IPS DF 19.7 (cell line): ENCODE data around the gene OR8D1.

Experiments used
- DNase-seq: peaks from one replicate; pipeline ENCODE4 v3.0.0-alpha.2; 2013; ENCODE audit warnings: low read depth, low spot score

Gene OR8D1

GRCh38 chr11:124313849-124314248 is at the start of gene OR8D1:
TSS of gene OR8D1 (minus strand) at chr11:124313949. CDS start at chr11:124310766, 3,183 bp downstream.
- DNase-seq = no peak

- no peak for DNase-seq
These were observed 45.8 kb upstream of the OR8D1 start for GRCh38 chr11:124359566-124359965.

DNA sequence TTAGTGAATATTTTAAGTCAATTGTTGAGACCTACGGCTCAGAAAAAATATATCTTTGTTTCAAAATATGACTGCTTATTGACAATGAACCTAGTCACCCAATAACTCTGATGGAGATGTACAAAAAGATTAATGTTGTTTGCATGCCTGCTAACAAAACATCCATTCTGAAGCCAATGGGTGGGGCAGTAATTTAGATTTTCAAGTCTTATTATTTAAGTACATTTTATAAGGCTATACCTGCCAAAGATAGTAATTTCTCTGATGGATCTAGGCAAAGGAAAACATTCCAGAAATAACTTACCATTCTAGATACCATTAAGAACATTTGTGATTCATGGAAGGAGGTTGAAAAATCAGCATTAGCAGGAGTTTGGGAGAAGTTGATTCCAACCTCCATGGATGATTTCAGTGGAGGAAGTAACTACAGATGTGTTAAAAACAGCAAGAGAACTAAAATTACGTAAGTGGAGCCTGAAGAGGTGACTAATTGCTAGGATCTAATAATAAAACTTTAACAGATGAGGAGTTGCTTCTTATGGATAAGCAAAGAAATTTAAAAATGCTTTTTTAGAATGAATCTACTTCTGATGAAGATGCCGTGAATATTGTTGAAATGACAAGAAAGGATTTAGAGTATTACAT is 32.7 kb upstream of the OR8D1 start:
- no peak for DNase-seq

DNA sequence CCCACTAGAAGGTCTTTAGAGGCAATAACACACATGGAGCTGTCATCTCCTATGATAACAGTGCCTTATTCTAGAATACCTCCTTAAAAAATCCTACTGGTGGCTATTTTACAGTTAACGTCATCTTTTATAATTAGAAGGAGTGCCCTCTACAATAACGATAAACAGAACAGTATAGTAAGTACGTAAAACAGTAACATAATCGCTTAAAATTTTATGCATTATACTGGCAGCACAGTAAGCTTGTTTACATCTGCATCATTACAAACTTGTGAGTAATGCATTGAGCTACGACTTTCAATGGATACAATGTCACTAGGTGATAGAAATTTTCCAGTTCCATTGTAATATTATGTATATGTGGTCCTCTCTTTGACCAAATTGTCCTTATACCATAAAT is 30.6 kb upstream of the OR8D1 start:
- no peak for DNase-seq

GRCh38 chr11:124340142-124340447 is 26.3 kb upstream of the OR8D1 start:
- DNase-seq = no peak

DNA sequence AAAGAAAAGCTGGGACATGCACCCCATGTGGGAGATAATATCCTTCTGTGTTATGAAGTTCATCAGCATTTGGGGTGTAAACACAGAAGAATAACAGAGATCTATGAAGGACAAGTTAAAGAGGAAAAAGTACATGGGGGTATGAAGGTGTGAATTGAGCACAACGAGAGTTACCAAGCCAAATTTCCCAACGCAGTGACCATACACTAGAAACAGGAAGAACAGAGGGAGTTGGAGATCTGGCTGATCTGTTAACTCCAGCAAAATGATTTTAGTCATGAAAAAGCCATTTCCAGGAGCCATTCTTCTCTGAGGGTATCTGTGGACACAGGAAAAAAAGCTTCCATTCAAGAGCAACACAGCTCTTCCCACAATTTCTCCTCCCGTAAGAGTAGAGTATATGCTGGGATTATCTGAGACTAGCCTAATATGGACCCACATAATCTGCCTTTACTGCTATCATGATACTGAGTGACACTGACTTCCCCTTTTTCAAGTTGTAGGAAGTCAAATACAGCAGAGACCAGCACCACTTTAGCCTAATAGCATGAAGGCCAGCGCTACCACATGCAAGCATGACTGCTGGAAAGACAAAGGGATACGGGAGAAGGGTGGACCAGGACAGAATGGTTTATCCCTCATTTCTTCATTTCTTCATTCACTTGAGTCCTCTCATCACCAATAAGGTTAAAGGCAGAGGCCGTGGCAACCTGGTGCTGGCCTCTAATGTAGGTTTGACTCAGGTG is 25.8 kb upstream of the OR8D1 start:
- DNase-seq = no peak

- no peak for DNase-seq
These were observed 18.1 kb upstream of the OR8D1 start for GRCh38 chr11:124331873-124332272.

DNA sequence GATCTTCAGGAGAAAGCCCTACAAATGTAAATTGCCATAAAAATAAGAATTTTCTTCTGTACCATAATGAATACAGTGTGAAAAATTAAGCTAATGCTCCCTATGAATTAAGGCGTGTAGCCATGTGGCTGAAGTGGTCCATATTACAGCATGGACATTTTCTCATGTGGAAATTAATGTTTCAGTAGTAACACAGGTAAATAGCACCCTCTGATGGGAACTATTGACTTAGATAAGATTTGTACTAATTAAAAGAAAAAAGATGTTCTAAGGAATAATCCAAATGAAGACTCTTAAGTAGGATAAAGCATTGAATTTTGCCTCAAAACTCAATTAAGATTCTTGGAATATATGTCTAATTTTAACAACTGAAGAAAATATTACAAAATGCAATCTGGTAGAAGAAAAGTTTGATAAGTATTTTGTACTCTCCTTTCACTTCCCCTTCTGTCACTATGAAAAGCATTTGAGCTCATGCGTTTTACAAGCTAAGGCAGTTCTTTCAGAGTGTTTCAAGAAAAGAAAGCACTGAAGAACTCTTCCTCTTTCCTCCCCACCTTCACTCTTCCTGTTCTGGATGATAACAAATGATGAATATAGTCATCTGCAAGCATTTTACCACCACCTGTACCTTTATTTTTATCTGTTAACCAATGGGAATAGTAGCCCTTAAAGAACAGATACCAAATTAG is 16.2 kb upstream of the OR8D1 start:
- no peak for DNase-seq

DNA sequence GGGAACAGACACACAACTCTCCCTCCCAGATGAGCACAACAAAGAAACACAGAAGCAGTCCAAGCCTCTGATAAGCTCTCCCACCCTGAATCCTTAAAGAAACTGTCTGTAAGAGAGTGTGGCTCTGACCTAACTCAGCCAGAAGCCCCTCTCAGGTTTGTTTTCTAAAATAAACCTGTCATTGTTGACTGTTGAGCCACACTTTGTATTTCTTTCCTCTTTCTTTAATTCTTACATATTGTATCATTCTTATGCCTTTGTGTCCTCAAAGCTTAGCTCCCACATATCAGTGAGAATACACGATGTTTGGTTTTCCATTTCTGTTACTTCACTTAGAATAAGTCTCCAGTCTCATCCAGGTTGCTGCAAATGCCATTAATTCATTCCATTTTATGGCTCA is 14.0 kb upstream of the OR8D1 start:
- DNase-seq = no peak

DNA sequence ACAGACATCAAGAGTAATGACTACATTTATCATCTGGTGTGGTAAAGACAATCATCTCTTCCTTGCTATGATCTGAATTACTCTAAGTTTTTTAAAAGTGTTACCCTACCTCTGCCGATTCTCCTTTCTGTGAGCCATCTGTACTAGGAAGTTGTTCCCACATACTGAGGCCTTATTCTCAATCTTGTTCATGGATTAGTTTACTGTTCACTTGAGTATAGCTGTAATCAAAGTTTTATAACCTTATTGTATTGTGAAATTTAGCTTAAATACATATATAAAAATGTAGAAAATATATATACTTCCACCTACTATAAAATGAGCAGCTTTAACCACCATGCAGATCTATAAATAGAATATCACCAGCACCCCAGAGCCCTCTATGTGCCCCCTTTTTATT is 8.6 kb upstream of the OR8D1 start:
- DNase-seq = no peak

DNA sequence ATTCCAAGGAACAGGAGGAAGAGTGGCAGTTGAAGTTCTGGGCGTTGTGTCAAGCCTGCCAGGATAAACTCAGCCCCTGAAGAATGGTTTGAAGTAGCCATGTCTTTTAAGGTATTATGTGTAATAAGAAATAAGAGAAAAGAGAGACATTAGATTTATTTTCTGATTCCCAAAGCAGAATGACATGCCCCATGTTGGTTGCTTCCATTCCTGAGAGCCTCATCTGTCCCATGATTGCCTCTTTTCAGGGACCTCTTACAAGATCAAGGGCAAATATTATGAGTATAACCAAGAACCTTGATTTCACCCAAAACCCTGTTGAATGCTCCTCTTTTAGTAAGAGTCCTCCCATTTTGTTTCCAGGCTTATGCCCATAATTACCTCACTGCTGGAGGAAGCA is 6.3 kb upstream of the OR8D1 start, which contains the start of gene OR8D2:
Gene OR8D2 (minus strand): TSS at position 101 of the 400 bp plus-strand sequence. CDS start 0 bp downstream, at position 101.
- no peak for DNase-seq

GRCh38 chr11:124315052-124315451 is 1.3 kb upstream of the OR8D1 start:
- DNase-seq = no peak

- DNase-seq = no peak
These were observed 618 bp downstream of the OR8D1 start for GRCh38 chr11:124313131-124313530.

DNA sequence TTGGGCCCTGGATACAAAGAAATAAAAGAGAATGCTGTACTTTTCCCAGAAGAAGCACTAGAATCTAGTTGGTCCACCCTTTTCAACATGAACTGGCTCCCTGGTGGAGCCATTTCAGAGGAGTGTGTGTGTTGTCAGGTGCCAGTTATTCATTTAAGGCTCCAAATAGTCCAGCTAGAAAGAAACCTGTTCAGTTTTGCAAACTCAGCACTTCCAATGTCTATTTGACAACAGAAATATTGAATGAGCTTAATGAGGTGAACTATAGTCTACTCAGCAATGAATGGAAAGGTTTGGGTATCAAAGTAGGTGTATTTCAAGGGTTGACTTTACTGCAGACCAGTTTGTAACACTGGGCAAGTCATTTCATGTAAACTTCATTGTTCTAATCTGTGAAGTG is 2.1 kb downstream of the OR8D1 start:
- DNase-seq = no peak

DNA sequence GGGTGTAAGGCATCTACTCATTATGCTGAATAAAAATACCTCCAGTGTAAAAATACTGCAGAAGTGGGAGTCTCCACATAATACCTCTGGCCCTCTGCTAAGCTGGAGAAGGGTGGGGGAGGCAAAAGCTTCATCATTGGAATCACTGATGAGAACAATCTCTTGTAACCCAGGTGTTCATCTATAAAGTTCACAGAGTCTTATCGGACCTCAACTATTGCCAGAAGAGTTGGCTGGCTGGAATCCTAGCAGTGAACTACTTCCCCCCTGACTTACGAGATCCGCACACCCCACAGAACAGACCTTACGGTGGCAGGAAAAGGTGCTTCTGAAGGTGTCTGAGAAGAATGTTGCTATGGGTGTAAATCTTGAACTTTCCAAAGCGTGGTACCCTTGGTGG is 2.5 kb downstream of the OR8D1 start:
- DNase-seq = no peak

GRCh38 chr11:124310721-124311120 is 3.0 kb downstream of the OR8D1 start:
- no peak for DNase-seq

- DNase-seq = no peak
These were observed 6.7 kb downstream of the OR8D1 start for GRCh38 chr11:124307093-124307492.

- no peak for DNase-seq
These were observed 11.2 kb downstream of the OR8D1 start for GRCh38 chr11:124302347-124303125.

DNA sequence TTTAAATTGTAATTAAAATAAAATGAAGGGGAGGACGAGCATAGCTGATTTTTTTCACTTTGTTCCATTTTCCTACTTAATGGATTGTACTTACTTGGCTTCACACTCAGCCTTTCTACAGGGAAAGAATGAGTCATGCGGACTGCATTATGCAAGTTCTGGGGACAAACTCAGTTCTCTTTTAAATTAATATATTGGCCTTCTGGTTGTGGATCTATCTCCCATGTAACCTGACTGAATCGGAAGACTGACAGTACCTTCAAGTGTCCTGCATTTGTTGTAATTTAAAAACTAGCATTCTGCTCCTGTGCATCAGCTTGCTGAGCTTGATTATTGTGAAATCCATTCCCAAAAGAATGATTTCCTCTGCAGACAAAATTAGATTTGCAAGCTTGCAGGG is 12.2 kb downstream of the OR8D1 start:
- no peak for DNase-seq

GRCh38 chr11:124297921-124298320 is 15.8 kb downstream of the OR8D1 start:
- no peak for DNase-seq

- DNase-seq = no peak
These were observed 17.7 kb downstream of the OR8D1 start for GRCh38 chr11:124296016-124296415.

DNA sequence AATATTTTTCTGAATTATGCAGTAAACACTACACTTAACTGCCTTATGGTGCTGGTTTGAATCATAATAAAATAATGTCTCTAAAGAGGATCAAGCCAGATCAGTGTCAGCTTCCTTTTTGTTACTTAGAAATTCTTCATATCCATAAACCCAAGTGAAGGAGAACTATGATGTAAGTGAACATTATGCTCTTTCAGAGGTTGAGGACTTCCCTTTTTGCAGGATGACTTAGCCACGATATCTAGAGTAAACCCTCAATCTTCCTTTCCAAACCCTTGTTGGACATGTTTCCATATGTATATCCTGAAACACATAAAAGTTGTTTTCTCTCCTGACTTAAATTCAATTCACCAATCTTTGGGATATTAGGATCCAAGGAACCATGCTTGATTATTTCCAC is 19.1 kb downstream of the OR8D1 start:
- no peak for DNase-seq
